HepG2 (cell line): Measurements from ENCODE around the gene RNF133. TPM values are rescaled to one million over a fixed set of nuclear protein-coding genes. Genes with fewer than 3 reads are reported as not detected.

Source experiments
- CBX5 ChIP-seq: sonication (generic); formaldehyde crosslinking; IDR thresholded peaks from 2 replicates; pipeline ENCODE4 v1.4.0; 2020; ENCODE audit warnings: missing genetic modification reagents, borderline replicate concordance
- CEBPZ ChIP-seq: IDR thresholded peaks from 2 replicates; pipeline ENCODE4 v1.6.1; 2012; ENCODE audit warnings: low read length, improper control_type of control experiment
- GTF2F1 ChIP-seq: fragments of 150-350 bp; IDR thresholded peaks from 2 replicates; pipeline ENCODE4 v1.6.1; 2014; ENCODE audit warnings: low read length
- KAT8 ChIP-seq: IDR thresholded peaks from 2 replicates; pipeline ENCODE4 v1.6.1; 2016; ENCODE audit warnings: missing genetic modification reagents, missing compliant biosample characterization
- PLSCR1 ChIP-seq: sonication (generic); formaldehyde crosslinking; IDR thresholded peaks from 2 replicates; pipeline ENCODE4 v1.5.0; 2020; ENCODE audit warnings: missing genetic modification reagents, mild to moderate bottlenecking, borderline replicate concordance
- PRPF4 ChIP-seq: fragments of 200-400 bp; formaldehyde crosslinking; IDR thresholded peaks from 2 replicates; pipeline ENCODE4 v1.6.1; 2016; ENCODE audit warnings: low read length, low read depth; ENCODE audit not compliant: poor library complexity, severe bottlenecking
- SALL1 ChIP-seq: sonication (generic); formaldehyde crosslinking; IDR thresholded peaks from 2 replicates; pipeline ENCODE4 v1.8.0; 2022; ENCODE audit warnings: mild to moderate bottlenecking, missing genetic modification reagents
- SNAI1 ChIP-seq: sonication (generic); formaldehyde crosslinking; IDR thresholded peaks from 2 replicates; pipeline ENCODE4 v1.5.0; 2020; ENCODE audit warnings: mild to moderate bottlenecking, missing genetic modification reagents, borderline replicate concordance
- SNAPC4 ChIP-seq: sonication (generic); formaldehyde crosslinking; IDR thresholded peaks from 2 replicates; pipeline ENCODE4 v1.4.0; 2020; ENCODE audit warnings: mild to moderate bottlenecking, missing genetic modification reagents
- SP1 ChIP-seq, 2 experiments: fragments of 450-650 bp in 1 of 2; sonication (generic) in 1 of 2; formaldehyde crosslinking in 1 of 2; IDR thresholded peaks; 2 replicates each; pipeline versions ENCODE4 v1.4.0 to v1.6.1; 2016 to 2020; ENCODE audit warnings: missing genetic modification reagents in 1 of 2
- SRSF4 ChIP-seq: fragments of 200-400 bp; formaldehyde crosslinking; IDR thresholded peaks from one replicate; pipeline ENCODE4 v1.6.1; 2018; ENCODE audit warnings: mild to moderate bottlenecking, low read depth, low read length, moderate library complexity; ENCODE audit not compliant: poor library complexity, severe bottlenecking
- TCF12 ChIP-seq, 2 experiments: fragments of 450-650 bp in 1 of 2; sonication (generic) in 1 of 2; formaldehyde crosslinking in 1 of 2; IDR thresholded peaks; 2 replicates each; pipeline versions ENCODE4 v1.6.1 to v1.8.0; 2017 to 2022; ENCODE audit warnings: antibody characterized with exemption in 1 of 2, mild to moderate bottlenecking in 1 of 2, missing genetic modification reagents in 1 of 2, moderate library complexity in 1 of 2
- TOE1 ChIP-seq: sonication (generic); formaldehyde crosslinking; IDR thresholded peaks from 2 replicates; pipeline ENCODE4 v1.4.0; 2020; ENCODE audit warnings: mild to moderate bottlenecking, missing genetic modification reagents
- XRCC5 ChIP-seq: fragments of 200-400 bp; formaldehyde crosslinking; optimal IDR thresholded peaks from 2 replicates; pipeline ENCODE3; 2017; ENCODE audit warnings: mild to moderate bottlenecking, low read length
- ZBTB33 ChIP-seq: sonication (generic); formaldehyde crosslinking; IDR thresholded peaks from 2 replicates; pipeline ENCODE4 v1.4.0; 2020; ENCODE audit warnings: missing genetic modification reagents
- ZKSCAN8 ChIP-seq: IDR thresholded peaks from 2 replicates; pipeline ENCODE4 v1.6.1; 2016; ENCODE audit warnings: borderline replicate concordance, missing genetic modification reagents, missing compliant biosample characterization
- ZNF205 ChIP-seq: IDR thresholded peaks from 2 replicates; pipeline ENCODE4 v1.6.1; 2018; ENCODE audit warnings: missing biosample characterization, missing genetic modification reagents
- ZNF235 ChIP-seq: sonication (generic); formaldehyde crosslinking; IDR thresholded peaks from 2 replicates; pipeline ENCODE4 v1.8.1; 2023; ENCODE audit warnings: mild to moderate bottlenecking, missing genetic modification reagents, borderline replicate concordance
- ZNF451 ChIP-seq: sonication (generic); formaldehyde crosslinking; IDR thresholded peaks from 2 replicates; pipeline ENCODE4 v1.5.0; 2020; ENCODE audit warnings: mild to moderate bottlenecking, missing genetic modification reagents
- polyA plus RNA-seq, 8 experiments: library from polyadenylated mRNA; depleted of rRNA in 3 of 8; stranded (reverse) in 7 of 8; unstranded in 1 of 8; fragments of >200 nt; fragmentation: Illumina TruSeq in 4 of 8; extraction: Trizol in 4 of 8; gene quantifications; 2 replicates each; pipeline versions ENCODE4 v1.2.1 to v1.2.3, GENCODE V29; 2011 to 2016; ENCODE audit warnings: low read depth in 4 of 8, missing spikeins in 1 of 8, mixed read lengths in 1 of 8; ENCODE audit not compliant: insufficient read depth in 1 of 8
- total RNA-seq, 5 experiments: library from RNA; depleted of rRNA; stranded (reverse); fragments of >200 nt; fragmentation: Illumina TruSeq; extraction: Trizol; gene quantifications; 2 replicates each; pipeline ENCODE4 v1.2.3, GENCODE V29; 2016; ENCODE audit warnings: low read depth in 1 of 5

Gene RNF133
- total and polyA plus RNA-seq, 2 of the 13 experiments (the other 11 are each of a cell fraction or from before 2014, with no cell fraction given) = 0.13 to 1.00 TPM

- TF ChIP-seq SNAI1 = no peak
- no peak for TF ChIP-seq ZBTB33 (CRISPR knock-in tag)
- no peak for TF ChIP-seq ZNF205 (CRISPR knock-in tag)
- no peak for TF ChIP-seq CBX5 (CRISPR knock-in tag)
- no peak for TF ChIP-seq ZNF451 (CRISPR knock-in tag)
- no peak for TF ChIP-seq TOE1
- no peak for TF ChIP-seq KAT8 (CRISPR knock-in tag)
- peak; percentile 60; the same call in 1 of the 2 replicates for TF ChIP-seq SALL1 (CRISPR knock-in tag)
- no peak for TF ChIP-seq XRCC5
- no peak for TF ChIP-seq CEBPZ
- TF ChIP-seq ZNF235 = no peak
- TF ChIP-seq SNAPC4 (CRISPR knock-in tag) = no peak
- no peak for TF ChIP-seq PRPF4
- no peak for TF ChIP-seq PLSCR1 (CRISPR knock-in tag)
- peak; percentile 26; the same call in 1 of the 2 replicates for TF ChIP-seq ZKSCAN8
- TF ChIP-seq SP1 (IDR thresholded peaks at IDR 0.05) = no peak
- no peak for TF ChIP-seq SP1 (CRISPR knock-in tag; IDR thresholded peaks at IDR 0.05)
- no peak for TF ChIP-seq TCF12 (IDR thresholded peaks at IDR 0.05)
- TF ChIP-seq TCF12 (CRISPR knock-in tag; IDR thresholded peaks at IDR 0.05) = no peak
- TF ChIP-seq SRSF4 = no peak
- no peak for TF ChIP-seq GTF2F1
Measured at GRCh38 chr7:122695816-122696215, 3.1 kb downstream of the RNF133 start (continued).
